Stimulated activated CD4-positive, alpha-beta T cell treated with anti-CD3 and anti-CD28 coated beads, Interleukin-15, amount 100 ng/mL, for 48 hours (primary cell): Measurements from ENCODE around the gene SLC22A23.

ENCODE experiments used
- DNase-seq, 2 donors: peaks; one replicate each; pipeline ENCODE4 v3.0.0-alpha.2; 2020; ENCODE audit warnings: low read depth in 2 of 2

SLC22A23 gene

GRCh38 chr6:3405679-3406078 is 51.2 kb downstream of the SLC22A23 start:
- no peak for DNase-seq

GRCh38 chr6:3405182-3405518 is 51.7 kb downstream of the SLC22A23 start:
- no peak for DNase-seq

GRCh38 chr6:3403238-3404173 is 53.3 kb downstream of the SLC22A23 start:
- DNase-seq = no peak

- no peak for DNase-seq
These were observed 54.3 kb downstream of the SLC22A23 start for GRCh38 chr6:3402310-3403237.

- no peak for DNase-seq
These were observed 56.7 kb downstream of the SLC22A23 start for GRCh38 chr6:3400162-3400561.

- DNase-seq = no peak
These were observed 57.8 kb downstream of the SLC22A23 start for GRCh38 chr6:3398755-3399696.

- no peak for DNase-seq
These were observed 58.7 kb downstream of the SLC22A23 start for GRCh38 chr6:3398165-3398562.

GRCh38 chr6:3397229-3398164 is 59.4 kb downstream of the SLC22A23 start:
- no peak for DNase-seq

GRCh38 chr6:3396503-3397180 is 60.2 kb downstream of the SLC22A23 start:
- no peak for DNase-seq

- DNase-seq = no peak
These were observed 62.2 kb downstream of the SLC22A23 start for GRCh38 chr6:3394671-3395070.

- no peak for DNase-seq
These were observed 63.0 kb downstream of the SLC22A23 start for GRCh38 chr6:3393836-3394202.

- DNase-seq = no peak
These were observed 63.7 kb downstream of the SLC22A23 start for GRCh38 chr6:3392930-3393835.

GRCh38 chr6:3391902-3392458 is 64.9 kb downstream of the SLC22A23 start:
- DNase-seq = no peak

- no peak for DNase-seq
These were observed 66.2 kb downstream of the SLC22A23 start for GRCh38 chr6:3390698-3391097.

- DNase-seq = no peak
These were observed 67.3 kb downstream of the SLC22A23 start for GRCh38 chr6:3389390-3390167.

GRCh38 chr6:3388786-3389185 is 68.1 kb downstream of the SLC22A23 start:
- no peak for DNase-seq

- no peak for DNase-seq
These were observed 70.4 kb downstream of the SLC22A23 start for GRCh38 chr6:3386374-3386857.
